CD14-positive monocyte (primary cell): ENCODE measurements around the gene DDX20. TPM values are rescaled to one million over a fixed set of nuclear protein-coding genes. Genes with fewer than 3 reads are reported as not detected.

ENCODE experiments used
- DNase-seq, 3 donors: peaks; one replicate each; pipeline ENCODE4 v3.0.0-alpha.2; 2011 to 2022
- H2AFZ ChIP-seq: 2 replicates; pipeline ENCODE4 v1.6.0; 2012; ENCODE audit warnings: mild to moderate bottlenecking, low read depth, low read length, inconsistent platforms; ENCODE audit not compliant: insufficient read depth, poor library complexity, severe bottlenecking
- H3K27ac ChIP-seq, 2 donors: 1 replicate in 1 of 2; 2 replicates in 1 of 2; pipeline ENCODE4 v1.5.1; 2012 to 2013; ENCODE audit warnings: low read length in 2 of 2, control low read depth in 1 of 2, inconsistent platforms in 1 of 2, low read depth in 1 of 2, mild to moderate bottlenecking in 1 of 2
- H3K27me3 ChIP-seq, 2 donors: one replicate each; pipeline versions ENCODE4 v1.6.0 to v1.6.1; 2011 to 2013; ENCODE audit warnings: low read length in 2 of 2; ENCODE audit not compliant: control insufficient read depth in 2 of 2, insufficient read depth in 2 of 2
- H3K36me3 ChIP-seq, 2 donors: replicated peaks in 1 of 2; 1 replicate in 1 of 2; 2 replicates in 1 of 2; pipeline versions ENCODE4 v1.5.1 to v1.6.1; 2012 to 2013; ENCODE audit warnings: low read length in 2 of 2, control low read depth in 1 of 2, inconsistent platforms in 1 of 2, mild to moderate bottlenecking in 1 of 2; ENCODE audit not compliant: insufficient read depth in 2 of 2, control insufficient read depth in 1 of 2
- H3K4me1 ChIP-seq, 2 donors: 1 replicate in 1 of 2; 2 replicates in 1 of 2; pipeline versions ENCODE4 v1.5.1 to v1.6.1; 2012 to 2013; ENCODE audit warnings: low read length in 2 of 2, control low read depth in 1 of 2, inconsistent platforms in 1 of 2, mild to moderate bottlenecking in 1 of 2, moderate library complexity in 1 of 2; ENCODE audit not compliant: insufficient read depth in 2 of 2, control insufficient read depth in 1 of 2
- H3K4me2 ChIP-seq: replicated peaks from 2 replicates; pipeline ENCODE3; 2012; ENCODE audit warnings: low read length, moderate library complexity, mild to moderate bottlenecking; ENCODE audit not compliant: poor library complexity, severe bottlenecking; ENCODE audit errors: extremely low read depth
- H3K4me3 ChIP-seq, 3 experiments: fragments of 200-600 bp in 1 of 3; sonication (generic) in 1 of 3; replicated peaks in 1 of 3; 1 replicate in 2 of 3; 2 replicates in 1 of 3; pipeline ENCODE4 v1.5.1; 2011 to 2013; ENCODE audit warnings: low read length in 3 of 3, mild to moderate bottlenecking in 3 of 3, control low read depth in 2 of 3, low read depth in 2 of 3, inconsistent platforms in 1 of 3, moderate library complexity in 1 of 3
- H3K79me2 ChIP-seq: 2 replicates; pipeline ENCODE4 v1.6.0; 2012; ENCODE audit warnings: mild to moderate bottlenecking, control low read depth, inconsistent platforms, low read length, moderate library complexity; ENCODE audit not compliant: insufficient read depth
- H3K9ac ChIP-seq: 2 replicates; pipeline ENCODE4 v1.6.0; 2017; ENCODE audit warnings: low read length, mild to moderate bottlenecking; ENCODE audit not compliant: insufficient read depth, poor library complexity, severe bottlenecking
- H3K9me3 ChIP-seq, 2 donors: replicated peaks in 1 of 2; 1 replicate in 1 of 2; 2 replicates in 1 of 2; pipeline versions ENCODE4 v1.5.1 to v1.6.1; 2012 to 2013; ENCODE audit warnings: low read length in 2 of 2, control low read depth in 1 of 2; ENCODE audit not compliant: control insufficient read depth in 1 of 2, insufficient read depth in 1 of 2
- H4K20me1 ChIP-seq: 2 replicates; pipeline ENCODE4 v1.6.0; 2012; ENCODE audit warnings: mild to moderate bottlenecking, low read length, control low read depth, moderate library complexity; ENCODE audit not compliant: insufficient read depth
- H3K27ac Mint-ChIP-seq, 7 donors: one replicate each; pipeline ENCODE4 v1.8.0; 2020; ENCODE audit warnings: mild to moderate bottlenecking in 7 of 7, mixed read lengths in 7 of 7, moderate library complexity in 6 of 7, inconsistent platforms in 2 of 7
- H3K27me3 Mint-ChIP-seq, 3 donors: one replicate each; pipeline ENCODE4 v1.8.0; 2021 to 2022; ENCODE audit warnings: low read depth in 3 of 3, mild to moderate bottlenecking in 3 of 3, mixed read lengths in 3 of 3, moderate library complexity in 3 of 3, inconsistent platforms in 1 of 3
- H3K36me3 Mint-ChIP-seq, 2 donors: one replicate each; pipeline ENCODE4 v1.8.0; 2020; ENCODE audit warnings: mixed read lengths in 2 of 2, inconsistent platforms in 1 of 2, mild to moderate bottlenecking in 1 of 2
- H3K4me1 Mint-ChIP-seq: one replicate; pipeline ENCODE4 v1.8.0; 2020; ENCODE audit warnings: mild to moderate bottlenecking, mixed read lengths
- H3K4me3 Mint-ChIP-seq, 2 donors: one replicate each; pipeline ENCODE4 v1.8.0; 2020; ENCODE audit warnings: mild to moderate bottlenecking in 2 of 2, mixed read lengths in 2 of 2, moderate library complexity in 1 of 2
- H3K9me3 Mint-ChIP-seq, 7 donors: one replicate each; pipeline ENCODE4 v1.8.0; 2020 to 2022; ENCODE audit warnings: mixed read lengths in 7 of 7, mild to moderate bottlenecking in 6 of 7, moderate library complexity in 6 of 7, inconsistent platforms in 2 of 7
- CTCF ChIP-seq: fragments of 200-600 bp; IDR thresholded peaks from one replicate; pipeline ENCODE4 v1.8.0; 2022; ENCODE audit warnings: antibody characterized with exemption, mild to moderate bottlenecking
- WGBS: methylation state at CpG from one replicate; pipeline ENCODE4 v1.1.5; 2013; ENCODE audit warnings: missing lambda C conversion rate; ENCODE audit not compliant: insufficient coverage; 5-methylcytosine and 5-hydroxymethylcytosine counted together
- intact Hi-C, 2 donors: fragments of 100-400 bp; cut with micrococcal nuclease; formaldehyde crosslinking; loops; one replicate each; pipeline versions ENCODE4 v1.15.0 to v1.15.1; 2023
- polyA plus RNA-seq, 3 donors: library from polyadenylated mRNA; depleted of rRNA in 1 of 3; unstranded in 2 of 3; stranded (reverse) in 1 of 3; fragments of 300-500 nt in 2 of 3; fragments of >200 nt in 1 of 3; fragmentation: Illumina TruSeq in 2 of 3; gene quantifications; 1 replicate in 2 of 3; 2 replicates in 1 of 3; pipeline ENCODE4 v1.2.3, GENCODE V29; 2012 to 2021

Gene DDX20
- polyA plus RNA-seq, 3 donors, result 3.1 to 4.1 (median 4.0) TPM

GRCh38 chr1:111804776-111805175, 49.1 kb downstream of the DDX20 start:
- H3K4me3 Mint-ChIP-seq, result no peak overlapping the region

GRCh38 chr1:111805251-111805650, 49.5 kb downstream of the DDX20 start:
- no peaks in the 10 kb centered on the region for H3K9me3 ChIP-seq

More at GRCh38 chr1:111804776-111805175, 49.1 kb downstream of the DDX20 start:
- H3K4me3 ChIP-seq, result no peak overlapping the region
- H3K27ac ChIP-seq, result no peak overlapping the region
- peaks cover 0 to 2% (median 0%) of the 10 kb centered on the region in 7 donors for H3K9me3 Mint-ChIP-seq
- no peak overlapping the region for H3K27ac Mint-ChIP-seq
- H3K36me3 Mint-ChIP-seq, result no peaks in the 10 kb centered on the region
- H3K9ac ChIP-seq, result no peak overlapping the region
- no peaks in the 10 kb centered on the region for H3K27me3 ChIP-seq
- H4K20me1 ChIP-seq, result no peaks in the 10 kb centered on the region
- TF ChIP-seq CTCF, result no peak
- H3K4me1 Mint-ChIP-seq, result no peaks in the 10 kb centered on the region
- no peaks in the 10 kb centered on the region for H3K9me3 ChIP-seq
- H3K27me3 Mint-ChIP-seq, result peaks cover 0 to 5% (median 3%) of the 10 kb centered on the region in 3 donors
- WGBS, result 100% methylated on average over 6 of the region's 11 CpGs
- H3K79me2 ChIP-seq, result no peaks in the 10 kb centered on the region
- H3K4me2 ChIP-seq, result no peak overlapping the region
- H3K4me1 ChIP-seq, result no peaks in the 10 kb centered on the region
- H3K36me3 ChIP-seq, result no peaks in the 10 kb centered on the region
- no peak for DNase-seq
- H2AFZ ChIP-seq, result no peak overlapping the region
- intact Hi-C loops, result no loop called here

More at GRCh38 chr1:111805251-111805650, 49.5 kb downstream of the DDX20 start:
- H2AFZ ChIP-seq, result no peak overlapping the region
- no peak overlapping the region for H3K27ac ChIP-seq
- Mint-ChIP-seq H3K4me3 (no peak overlapping the region), H3K4me1 (no peaks in the 10 kb centered on the region), H3K27me3 (peaks cover 0 to 5% (median 3%) of the 10 kb centered on the region in 3 donors), H3K36me3 (no peaks in the 10 kb centered on the region), H3K9me3 (peaks cover 0 to 2% (median 0%) of the 10 kb centered on the region in 7 donors), H3K27ac (no peak overlapping the region)
- H3K79me2 ChIP-seq, result no peaks in the 10 kb centered on the region
- H3K4me2 ChIP-seq, result no peak overlapping the region
- H3K36me3 ChIP-seq, result no peaks in the 10 kb centered on the region
- no peak for DNase-seq
- no peaks in the 10 kb centered on the region for H4K20me1 ChIP-seq
- no peak overlapping the region for H3K4me3 ChIP-seq
- 78% methylated on average over 2 of the region's 2 CpGs for WGBS
- no peak overlapping the region for H3K9ac ChIP-seq
- no peaks in the 10 kb centered on the region for H3K27me3 ChIP-seq
- no peak for TF ChIP-seq CTCF
- intact Hi-C loops, result no loop called here
- no peaks in the 10 kb centered on the region for H3K4me1 ChIP-seq
